ENCODE data around the gene CCDC183. TPM values are rescaled to one million over a fixed set of nuclear protein-coding genes. Genes with fewer than 3 reads are reported as not detected.

The CCDC183 gene
- polyA plus RNA-seq, 3 donors, result 0.54 to 2.1 TPM; not detected in 1

GRCh38 chr9:136774416-136775045, 21.6 kb upstream of the CCDC183 start:
- intact Hi-C loops (cut with micrococcal nuclease), result no loop called here
- WGBS (ENCODE audit: insufficient coverage), result 100% methylated on average over 5 of the region's 12 CpGs

GRCh38 chr9:136775191-136775590, 20.9 kb upstream of the CCDC183 start:
- TF ChIP-seq CTCF (IDR thresholded peaks at IDR 0.05), result no peak
- H3K36me3 ChIP-seq (replicated peaks in 1 of 2; ENCODE audit: control insufficient read depth in 1 of 2, insufficient read depth in 2 of 2, low read length in 2 of 2), result no peaks in the 10 kb centered on the region
- no peaks in the 10 kb centered on the region for H3K27me3 ChIP-seq (ENCODE audit: control insufficient read depth in 2 of 2, insufficient read depth in 2 of 2, low read length in 2 of 2)
- no peak for DNase-seq
- Mint-ChIP-seq H3K4me1 (peaks cover 4% of the 10 kb centered on the region), H3K9me3 (peaks cover 8 to 20% (median 14%) of the 10 kb centered on the region in 7 donors), H3K27ac (no peak overlapping the region), H3K4me3 (no peak overlapping the region), H3K36me3 (no peaks in the 10 kb centered on the region), H3K27me3 (ENCODE audit: low read depth in 3 of 3) (peaks cover 12 to 26% (median 14%) of the 10 kb centered on the region in 3 donors)
- intact Hi-C loops (cut with micrococcal nuclease), result no loop called here
- peaks cover 0 to 3% of the 10 kb centered on the region in 2 donors for H3K4me1 ChIP-seq (ENCODE audit: control insufficient read depth in 1 of 2, insufficient read depth in 2 of 2, low read length in 2 of 2)
- H3K9me3 ChIP-seq (replicated peaks in 1 of 2; ENCODE audit: control insufficient read depth in 1 of 2, insufficient read depth in 1 of 2, low read length in 2 of 2), result peaks cover 9 to 18% of the 10 kb centered on the region in 2 donors
- no peak overlapping the region for H3K4me3 ChIP-seq (replicated peaks in 1 of 3; ENCODE audit: low read depth in 2 of 3, low read length in 3 of 3)
- 96% methylated on average over 6 of the region's 6 CpGs for WGBS (ENCODE audit: insufficient coverage)
- H3K4me2 ChIP-seq (replicated peaks; ENCODE audit: extremely low read depth, low read length, poor library complexity, severe bottlenecking), result no peak overlapping the region
- no peak overlapping the region for H3K9ac ChIP-seq (ENCODE audit: insufficient read depth, low read length, poor library complexity, severe bottlenecking)
- no peak overlapping the region for H3K27ac ChIP-seq (ENCODE audit: low read depth in 1 of 2, low read length in 2 of 2)
- no peaks in the 10 kb centered on the region for H3K79me2 ChIP-seq (ENCODE audit: insufficient read depth, low read length)
- no peak overlapping the region for H2AFZ ChIP-seq (ENCODE audit: insufficient read depth, low read depth, low read length, poor library complexity, severe bottlenecking)
- no peaks in the 10 kb centered on the region for H4K20me1 ChIP-seq (ENCODE audit: insufficient read depth, low read length)

More at GRCh38 chr9:136774416-136775045, 21.6 kb upstream of the CCDC183 start:
- DNase-seq, result no peak
- H3K27me3 ChIP-seq (ENCODE audit: control insufficient read depth in 2 of 2, insufficient read depth in 2 of 2, low read length in 2 of 2), result no peaks in the 10 kb centered on the region
- H3K36me3 ChIP-seq (replicated peaks in 1 of 2; ENCODE audit: control insufficient read depth in 1 of 2, insufficient read depth in 2 of 2, low read length in 2 of 2), result no peaks in the 10 kb centered on the region
- Mint-ChIP-seq H3K27me3 (ENCODE audit: low read depth in 3 of 3) (peaks cover 12 to 28% (median 14%) of the 10 kb centered on the region in 3 donors), H3K4me1 (peaks cover 4% of the 10 kb centered on the region), H3K4me3 (no peak overlapping the region), H3K27ac (no peak overlapping the region), H3K9me3 (peaks cover 8 to 20% (median 14%) of the 10 kb centered on the region in 7 donors), H3K36me3 (no peaks in the 10 kb centered on the region)
- no peak overlapping the region for H3K4me2 ChIP-seq (replicated peaks; ENCODE audit: extremely low read depth, low read length, poor library complexity, severe bottlenecking)
- H3K9me3 ChIP-seq (replicated peaks in 1 of 2; ENCODE audit: control insufficient read depth in 1 of 2, insufficient read depth in 1 of 2, low read length in 2 of 2), result peaks cover 9 to 18% of the 10 kb centered on the region in 2 donors
- no peak overlapping the region for H2AFZ ChIP-seq (ENCODE audit: insufficient read depth, low read depth, low read length, poor library complexity, severe bottlenecking)
- TF ChIP-seq CTCF (IDR thresholded peaks at IDR 0.05), result no peak
- no peaks in the 10 kb centered on the region for H4K20me1 ChIP-seq (ENCODE audit: insufficient read depth, low read length)
- H3K4me3 ChIP-seq (replicated peaks in 1 of 3; ENCODE audit: low read depth in 2 of 3, low read length in 3 of 3), result no peak overlapping the region
- H3K4me1 ChIP-seq (ENCODE audit: control insufficient read depth in 1 of 2, insufficient read depth in 2 of 2, low read length in 2 of 2), result peaks cover 0 to 3% of the 10 kb centered on the region in 2 donors
- H3K9ac ChIP-seq (ENCODE audit: insufficient read depth, low read length, poor library complexity, severe bottlenecking), result no peak overlapping the region
- no peak overlapping the region for H3K27ac ChIP-seq (ENCODE audit: low read depth in 1 of 2, low read length in 2 of 2)
- no peaks in the 10 kb centered on the region for H3K79me2 ChIP-seq (ENCODE audit: insufficient read depth, low read length)
